GM12864 (cell line): ENCODE measurements around the gene SERPINA1.

Experiments
- DNase-seq: peaks from one replicate; pipeline ENCODE4 v3.0.0-alpha.2; 2011; ENCODE audit warnings: low read depth
- H3K4me3 ChIP-seq: 2 replicates; pipeline ENCODE4 v1.5.1; 2011; ENCODE audit warnings: mild to moderate bottlenecking, low read depth, low read length, control low read depth
- CTCF ChIP-seq: IDR thresholded peaks from 2 replicates; pipeline ENCODE4 v1.5.1; 2011; ENCODE audit warnings: low read depth, mild to moderate bottlenecking, moderate library complexity, low read length, control low read depth, inconsistent platforms; ENCODE audit errors: missing control alignments

SERPINA1 gene

GRCh38 chr14:94377866-94378470 is 10.4 kb downstream of the SERPINA1 start:
- TF ChIP-seq CTCF = no peak
- DNase-seq = no peak
- no peak overlapping the region for H3K4me3 ChIP-seq

- TF ChIP-seq CTCF = no peak
- no peak for DNase-seq
These were observed 11.2 kb downstream of the SERPINA1 start for GRCh38 chr14:94376976-94377865.

GRCh38 chr14:94376108-94376975 is 12.1 kb downstream of the SERPINA1 start:
- TF ChIP-seq CTCF = peak; percentile 11
- no peak overlapping the region for H3K4me3 ChIP-seq
- DNase-seq = no peak

More at GRCh38 chr14:94376976-94377865, 11.2 kb downstream of the SERPINA1 start:
- H3K4me3 ChIP-seq = no peak overlapping the region

GRCh38 chr14:94375552-94376107 is 12.8 kb downstream of the SERPINA1 start:
- TF ChIP-seq CTCF = no peak
- no peak for DNase-seq
- H3K4me3 ChIP-seq = no peak overlapping the region

GRCh38 chr14:94374749-94375260 is 13.6 kb downstream of the SERPINA1 start:
- DNase-seq = no peak
- no peak overlapping the region for H3K4me3 ChIP-seq
- no peak for TF ChIP-seq CTCF

- no peak overlapping the region for H3K4me3 ChIP-seq
- no peak for DNase-seq
- TF ChIP-seq CTCF = no peak
These were observed 14.3 kb downstream of the SERPINA1 start for GRCh38 chr14:94374116-94374515.
